Left lung (tissue), 10 donors: Measurements from ENCODE around the gene ATP5PF. TPM values are rescaled to one million over a fixed set of nuclear protein-coding genes. Genes with fewer than 3 reads are reported as not detected.

Experiments used
- ATAC-seq: fragments of 200-7000 bp; cut with Tn5 transposase; one replicate; pipeline ENCODE4 v1.9.1; 2020; ENCODE audit warnings: moderate library complexity
- DNase-seq, 4 donors: peaks; one replicate each; pipeline ENCODE4 v3.0.0-alpha.2; 2013 to 2020
- H3K27ac ChIP-seq, 2 donors: fragments of 200-600 bp; sonication (generic) in 1 of 2; one replicate each; pipeline versions ENCODE4 v1.5.0 to v1.8.0; 2020 to 2021
- H3K27me3 ChIP-seq, 2 donors: fragments of 200-600 bp; sonication (generic) in 1 of 2; one replicate each; pipeline versions ENCODE4 v1.5.0 to v1.8.0; 2020 to 2021
- H3K36me3 ChIP-seq, 2 donors: fragments of 200-600 bp; sonication (generic) in 1 of 2; one replicate each; pipeline versions ENCODE4 v1.5.0 to v1.8.0; 2020 to 2021
- H3K4me1 ChIP-seq, 2 donors: fragments of 200-600 bp; one replicate each; pipeline ENCODE4 v1.8.0; 2021
- H3K4me3 ChIP-seq, 2 donors: fragments of 200-600 bp; sonication (generic) in 1 of 2; one replicate each; pipeline versions ENCODE4 v1.5.0 to v1.8.0; 2020 to 2021; ENCODE audit warnings: mild to moderate bottlenecking in 1 of 2
- H3K9me3 ChIP-seq, 2 donors: fragments of 200-600 bp; sonication (generic) in 1 of 2; one replicate each; pipeline versions ENCODE4 v1.5.0 to v1.8.0; 2020 to 2021
- intact Hi-C, 2 donors: fragments of 100-400 bp; cut with DNase I; formaldehyde crosslinking; loops; one replicate each; pipeline versions ENCODE4 v1.11.2 to v1.14.2; 2022
- polyA plus RNA-seq, 6 donors: library from polyadenylated mRNA; unstranded; fragments of 120-200 nt; gene quantifications; one replicate each; pipeline ENCODE4 v1.2.1, GENCODE V29; 2013; ENCODE audit not compliant: insufficient read length in 6 of 6
- total RNA-seq, 2 donors: library from RNA; stranded (reverse); fragmentation: NEBNext Ultra II Directional; extraction: Animal tissue kit (Norgen Biotek cat#: 25700); gene quantifications; one replicate each; pipeline ENCODE4 v1.2.1, GENCODE V29; 2021
- TF ChIP-seq, protein P1 (sequence below), 2 donors: fragments of 200-600 bp; sonication (generic) in 1 of 2; IDR thresholded peaks; one replicate each; pipeline versions ENCODE4 v1.5.0 to v1.8.0; 2021; ENCODE audit warnings: antibody characterized with exemption in 2 of 2
- donor health status: DM: no; HTN: yes; CAD: no.
- donor health status: DM: no; HTN: no; CAD: no.

Gene ATP5PF
- total and polyA plus RNA-seq, 8 donors = 102 to 153 (median 146) TPM

DNA sequence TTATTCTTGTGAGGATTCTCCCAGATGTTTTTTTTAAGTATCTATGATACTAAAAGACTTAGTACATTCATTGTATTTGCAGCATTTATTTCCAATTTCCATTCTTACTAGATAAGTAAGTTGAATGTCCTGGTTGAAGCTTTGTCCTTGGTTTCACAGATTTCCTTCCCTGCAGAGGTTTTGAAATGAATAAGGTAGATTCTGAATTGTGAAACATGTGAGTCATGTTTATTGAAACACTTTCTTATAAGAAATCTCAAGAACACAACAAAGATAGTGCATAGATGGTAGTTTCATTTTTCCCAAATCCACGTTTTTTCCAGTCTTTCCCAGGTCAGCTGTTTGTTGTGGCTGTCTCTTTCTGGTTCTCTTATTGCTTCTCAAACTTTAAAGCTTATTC, 24.9 kb upstream of the ATP5PF start:
- Histone ChIP-seq H3K27me3 (no peaks in the 10 kb centered on the region), H3K9me3 (no peaks in the 10 kb centered on the region), H3K36me3 (peaks cover 0 to 88% of the 10 kb centered on the region in 2 donors), H3K4me3 (no peak overlapping the region), H3K27ac (no peak overlapping the region), H3K4me1 (no peaks in the 10 kb centered on the region)
- ATAC-seq (no peak), DNase-seq (no peak)
- intact Hi-C loops = no loop called here
- TF ChIP-seq, protein P1, sequence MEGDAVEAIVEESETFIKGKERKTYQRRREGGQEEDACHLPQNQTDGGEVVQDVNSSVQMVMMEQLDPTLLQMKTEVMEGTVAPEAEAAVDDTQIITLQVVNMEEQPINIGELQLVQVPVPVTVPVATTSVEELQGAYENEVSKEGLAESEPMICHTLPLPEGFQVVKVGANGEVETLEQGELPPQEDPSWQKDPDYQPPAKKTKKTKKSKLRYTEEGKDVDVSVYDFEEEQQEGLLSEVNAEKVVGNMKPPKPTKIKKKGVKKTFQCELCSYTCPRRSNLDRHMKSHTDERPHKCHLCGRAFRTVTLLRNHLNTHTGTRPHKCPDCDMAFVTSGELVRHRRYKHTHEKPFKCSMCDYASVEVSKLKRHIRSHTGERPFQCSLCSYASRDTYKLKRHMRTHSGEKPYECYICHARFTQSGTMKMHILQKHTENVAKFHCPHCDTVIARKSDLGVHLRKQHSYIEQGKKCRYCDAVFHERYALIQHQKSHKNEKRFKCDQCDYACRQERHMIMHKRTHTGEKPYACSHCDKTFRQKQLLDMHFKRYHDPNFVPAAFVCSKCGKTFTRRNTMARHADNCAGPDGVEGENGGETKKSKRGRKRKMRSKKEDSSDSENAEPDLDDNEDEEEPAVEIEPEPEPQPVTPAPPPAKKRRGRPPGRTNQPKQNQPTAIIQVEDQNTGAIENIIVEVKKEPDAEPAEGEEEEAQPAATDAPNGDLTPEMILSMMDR (IDR thresholded peaks at IDR 0.05) = no peak

DNA sequence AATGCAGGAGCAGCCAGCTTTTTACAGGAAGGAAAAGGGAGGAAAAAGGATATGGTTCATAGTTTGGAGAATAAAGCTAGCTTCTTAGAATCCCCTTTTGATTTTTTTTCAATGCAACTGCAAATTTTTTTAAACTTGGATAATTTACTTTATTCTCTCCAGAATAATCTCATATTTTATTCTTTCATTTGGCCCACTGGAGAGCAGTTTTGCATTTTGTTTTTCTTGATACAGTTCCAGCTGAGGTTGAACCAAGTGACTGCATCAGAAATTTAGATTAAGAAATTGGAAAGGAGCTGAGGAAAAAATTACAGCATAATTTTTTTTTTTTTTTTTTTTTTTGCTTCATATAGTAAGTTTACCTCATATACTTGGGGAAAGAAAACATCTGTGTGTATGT, 22.8 kb upstream of the ATP5PF start:
- TF ChIP-seq, protein P1 (IDR thresholded peaks at IDR 0.05) = no peak
- H3K27ac ChIP-seq = peak overlapping the region in 1 of 2 donors; percentile 49
- intact Hi-C loops = no loop called here
- H3K4me1 ChIP-seq = no peaks in the 10 kb centered on the region
- no peak overlapping the region for H3K4me3 ChIP-seq
- no peak for DNase-seq
- H3K36me3 ChIP-seq = peaks cover 0 to 88% of the 10 kb centered on the region in 2 donors
- ATAC-seq = no peak
- H3K27me3 ChIP-seq = no peaks in the 10 kb centered on the region
- H3K9me3 ChIP-seq = no peaks in the 10 kb centered on the region

- ATAC-seq = no peak
- no peaks in the 10 kb centered on the region for H3K4me1 ChIP-seq
- no peaks in the 10 kb centered on the region for H3K9me3 ChIP-seq
- no peak for DNase-seq
- intact Hi-C loops = no loop called here
- H3K27ac ChIP-seq = peak overlapping the region; percentile 8 to 49
- no peaks in the 10 kb centered on the region for H3K27me3 ChIP-seq
- peaks cover 0 to 84% of the 10 kb centered on the region in 2 donors for H3K36me3 ChIP-seq
- no peak overlapping the region for H3K4me3 ChIP-seq
- TF ChIP-seq, protein P1 (IDR thresholded peaks at IDR 0.05) = no peak
Measured at GRCh38 chr21:25756190-25756932, 21.7 kb upstream of the ATP5PF start.

DNA sequence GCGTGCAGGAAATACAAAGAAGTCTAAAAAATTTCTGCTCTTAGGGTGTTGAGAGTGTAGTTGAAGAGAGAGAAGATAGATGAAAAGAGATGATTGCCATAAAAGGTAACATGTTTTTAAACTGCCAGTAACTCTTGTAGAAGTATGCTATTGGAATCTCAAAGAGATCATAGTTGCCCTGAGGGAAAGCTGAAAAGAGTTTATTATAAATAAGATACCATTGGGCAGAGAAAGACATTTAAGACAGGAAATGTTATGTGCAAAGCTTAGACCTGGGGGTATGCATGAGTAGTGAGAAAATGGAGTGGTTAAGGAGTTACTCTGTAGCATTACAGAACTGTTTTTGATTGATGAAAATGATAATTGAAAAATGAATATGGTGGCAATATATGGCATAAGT, 17.7 kb upstream of the ATP5PF start:
- Histone ChIP-seq H3K9me3 (no peaks in the 10 kb centered on the region), H3K4me3 (no peak overlapping the region), H3K27me3 (no peaks in the 10 kb centered on the region), H3K36me3 (peaks cover 0 to 70% of the 10 kb centered on the region in 2 donors), H3K27ac (no peak overlapping the region), H3K4me1 (no peaks in the 10 kb centered on the region)
- no peak for ATAC-seq
- TF ChIP-seq, protein P1 (IDR thresholded peaks at IDR 0.05) = no peak
- intact Hi-C loops = no loop called here
- DNase-seq = no peak

DNA sequence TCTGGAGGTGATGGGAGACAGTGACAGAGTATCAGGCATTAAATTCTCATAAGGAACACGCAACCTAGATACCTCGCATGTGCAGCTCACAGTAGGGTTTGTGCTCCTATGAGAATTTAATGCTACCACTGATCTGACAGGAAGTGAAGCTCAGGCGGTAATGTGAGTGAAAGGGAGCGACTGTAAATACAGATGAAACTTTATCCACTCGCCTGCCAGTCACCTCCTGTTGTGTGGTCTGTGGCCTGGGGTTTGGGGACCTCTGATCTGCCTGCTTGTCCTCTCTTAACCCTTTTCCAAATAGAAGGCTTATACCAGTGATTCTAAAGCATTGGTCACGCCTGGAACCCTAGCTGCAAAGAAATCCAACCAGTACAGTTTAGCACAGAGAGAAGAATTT, 15.4 kb upstream of the ATP5PF start:
- Histone ChIP-seq H3K9me3 (no peaks in the 10 kb centered on the region), H3K27ac (no peak overlapping the region), H3K27me3 (no peaks in the 10 kb centered on the region), H3K4me3 (no peak overlapping the region), H3K36me3 (peaks cover 0 to 69% of the 10 kb centered on the region in 2 donors), H3K4me1 (no peaks in the 10 kb centered on the region)
- no peak for ATAC-seq
- no peak for DNase-seq
- intact Hi-C loops = no loop called here
- TF ChIP-seq, protein P1 (IDR thresholded peaks at IDR 0.05) = no peak
